GM12892 (cell line): ENCODE measurements around the gene CSH2.

Experiments used
- POLR2A ChIP-seq: IDR thresholded peaks from 2 replicates; pipeline ENCODE4 v1.6.1; 2011; ENCODE audit warnings: low read depth, low read length, control low read depth
- POLR2AphosphoS5 ChIP-seq: IDR thresholded peaks from 2 replicates; pipeline ENCODE4 v1.6.1; 2011; ENCODE audit warnings: low read depth, low read length, control low read depth
- TAF1 ChIP-seq: IDR thresholded peaks from 2 replicates; pipeline ENCODE4 v1.6.1; 2011; ENCODE audit warnings: low read depth, mild to moderate bottlenecking, control low read depth, low read length, borderline replicate concordance

DNA sequence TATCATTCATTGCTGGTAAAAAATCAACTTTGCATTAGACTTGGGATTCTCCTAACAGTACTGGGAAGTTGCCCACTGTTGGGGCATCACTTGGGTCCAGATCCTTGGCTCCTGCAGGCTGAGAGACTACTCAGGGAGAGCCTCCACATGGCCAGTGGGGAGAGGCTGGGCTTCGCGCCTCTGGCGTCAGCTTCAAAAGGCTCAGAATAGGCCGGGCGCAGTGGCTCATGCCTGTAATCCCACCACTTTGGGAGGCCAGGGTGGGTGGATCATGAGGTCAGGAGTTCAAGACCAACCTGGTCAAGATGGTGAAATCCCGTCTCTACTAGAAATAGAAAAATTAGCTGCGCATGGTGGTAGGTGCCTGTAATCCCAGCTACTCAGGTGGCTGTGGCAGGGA lies 41.0 kb upstream of the CSH2 start:
- no peak for TF ChIP-seq POLR2A
- TF ChIP-seq POLR2AphosphoS5: no peak
- TF ChIP-seq TAF1: no peak
